Activated effector memory CD4-positive, alpha-beta T cell treated with anti-CD3 and anti-CD28 coated beads, Interleukin-2, amount 50 U/mL, for 16 hours (primary cell): ENCODE data around the gene ACSS2.

ENCODE experiments used
- DNase-seq: peaks from one replicate; pipeline ENCODE4 v3.0.0-alpha.2; 2020

Gene ACSS2

GRCh38 chr20:34876406-34877282 lies at the start of gene ACSS2:
Gene ACSS2 (plus strand): TSS chr20:34876612. CDS start chr20:34876646, 34 bp downstream.
- DNase-seq, result peak; percentile 98

- DNase-seq, result no peak
These were observed 47.2 kb upstream of the ACSS2 start for GRCh38 chr20:34829191-34829590.

GRCh38 chr20:34831936-34832335 lies 44.5 kb upstream of the ACSS2 start:
- DNase-seq, result no peak

GRCh38 chr20:34834459-34834893 lies 41.9 kb upstream of the ACSS2 start:
- no peak for DNase-seq

GRCh38 chr20:34842143-34842542 lies 34.3 kb upstream of the ACSS2 start:
- no peak for DNase-seq

- no peak for DNase-seq
These were observed 33.0 kb upstream of the ACSS2 start for GRCh38 chr20:34843421-34843820.

- no peak for DNase-seq
These were observed 27.8 kb upstream of the ACSS2 start for GRCh38 chr20:34848597-34848996.

GRCh38 chr20:34849778-34850177 lies 26.6 kb upstream of the ACSS2 start:
- DNase-seq, result no peak

- no peak for DNase-seq
These were observed 25.4 kb upstream of the ACSS2 start for GRCh38 chr20:34850969-34851368.

- no peak for DNase-seq
These were observed 24.1 kb upstream of the ACSS2 start for GRCh38 chr20:34852298-34852697.

- no peak for DNase-seq
These were observed 17.0 kb upstream of the ACSS2 start for GRCh38 chr20:34859367-34859766.

GRCh38 chr20:34859826-34860545 lies 16.4 kb upstream of the ACSS2 start:
- DNase-seq, result no peak

GRCh38 chr20:34861386-34862084 lies 14.9 kb upstream of the ACSS2 start:
- DNase-seq, result no peak

GRCh38 chr20:34862724-34863123 lies 13.7 kb upstream of the ACSS2 start:
- DNase-seq, result no peak

- DNase-seq, result no peak
These were observed 12.9 kb upstream of the ACSS2 start for GRCh38 chr20:34863421-34863965.

GRCh38 chr20:34864216-34864615 lies 12.2 kb upstream of the ACSS2 start:
- DNase-seq, result no peak

- DNase-seq, result no peak
These were observed 5.0 kb upstream of the ACSS2 start for GRCh38 chr20:34871320-34871926.

GRCh38 chr20:34871966-34872621 lies 4.3 kb upstream of the ACSS2 start:
- DNase-seq, result no peak

GRCh38 chr20:34872622-34873224 lies 3.7 kb upstream of the ACSS2 start, which contains the start of gene GGT7:
Gene GGT7 (minus strand): TSS chr20:34872856. CDS start chr20:34872815, 41 bp downstream.
- peak; percentile 95 for DNase-seq

GRCh38 chr20:34873583-34874093 lies 2.8 kb upstream of the ACSS2 start:
- no peak for DNase-seq

GRCh38 chr20:34874094-34874654 lies 2.2 kb upstream of the ACSS2 start:
- peak; percentile 76 for DNase-seq
